ENCODE results near the gene SLC25A33. TPM values are rescaled to one million over a fixed set of nuclear protein-coding genes. Genes with fewer than 3 reads are reported as not detected.
A peak's percentile ranks its signal among the peaks of the same experiment; 100 is the strongest.

The SLC25A33 gene
- total RNA-seq, 5 donors from 2014 or later (not counting 1 experiment from before 2014, with no cell fraction given) = 2.8 to 6.2 (median 4.4) TPM

DNA sequence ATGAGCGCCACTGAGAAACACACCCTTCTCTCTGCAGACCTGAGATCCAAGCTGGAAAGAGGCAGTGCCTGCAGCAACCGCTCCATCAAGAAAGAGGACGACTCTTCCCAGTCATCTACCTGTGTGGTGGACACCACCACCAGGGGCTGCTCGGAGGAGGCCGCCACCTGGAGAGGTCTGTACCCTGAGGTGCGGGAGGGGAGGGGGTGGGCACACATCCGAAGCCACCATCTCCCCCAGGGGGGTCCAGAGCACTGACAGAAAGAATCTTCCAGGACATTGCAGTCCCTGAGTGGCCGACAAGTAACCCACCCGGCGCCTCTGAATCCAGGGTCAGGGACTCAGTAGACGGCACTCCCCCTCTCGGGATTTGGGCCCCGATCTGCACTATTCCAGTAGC lies 72.5 kb downstream of the SLC25A33 start:
- Mint-ChIP-seq H3K27ac (no peak overlapping the region), H3K36me3 (peaks cover 5% of the 10 kb centered on the region), H3K4me1 (no peaks in the 10 kb centered on the region), H3K4me3 (no peak overlapping the region), H3K9me3 (no peaks in the 10 kb centered on the region), H3K27me3 (no peaks in the 10 kb centered on the region)
- ChIA-PET CTCF (no interaction called here), POLR2A (interaction anchor here in 1 of 2 donors (1.4 kb wide), 1 partner anchor 8 kb away, joined by 3 read pairs; no protein-coding TSS in a partner anchor)
- H3K27ac ChIP-seq (ENCODE audit: low read length) = no peak overlapping the region
- no peak for DNase-seq
- ATAC-seq (replicated peaks in 1 of 4) = no peak
- no peak overlapping the region for H3K4me3 ChIP-seq (ENCODE audit: control insufficient read depth in 1 of 2, extremely low read depth in 1 of 2, low read length in 1 of 2)
- H3K9me3 ChIP-seq = no peaks in the 10 kb centered on the region
- H3K27me3 ChIP-seq (replicated peaks in 1 of 2; ENCODE audit: control insufficient read depth in 2 of 2, extremely low read depth in 1 of 2, insufficient read depth in 2 of 2, low read length in 1 of 2) = no peaks in the 10 kb centered on the region
- 90% methylated on average over 9 of the region's 13 CpGs for WGBS (ENCODE audit: insufficient coverage)
- H3K36me3 ChIP-seq (ENCODE audit: control insufficient read depth in 2 of 2, extremely low read depth in 1 of 2, insufficient read depth in 1 of 2, low read length in 1 of 2) = peaks cover 4 to 9% of the 10 kb centered on the region in 2 donors
- peaks cover 0 to 6% of the 10 kb centered on the region in 2 experiments for H3K4me1 ChIP-seq (ENCODE audit: control insufficient read depth in 1 of 2, extremely low read depth in 1 of 2, insufficient read depth in 2 of 2, low read length in 2 of 2)

DNA sequence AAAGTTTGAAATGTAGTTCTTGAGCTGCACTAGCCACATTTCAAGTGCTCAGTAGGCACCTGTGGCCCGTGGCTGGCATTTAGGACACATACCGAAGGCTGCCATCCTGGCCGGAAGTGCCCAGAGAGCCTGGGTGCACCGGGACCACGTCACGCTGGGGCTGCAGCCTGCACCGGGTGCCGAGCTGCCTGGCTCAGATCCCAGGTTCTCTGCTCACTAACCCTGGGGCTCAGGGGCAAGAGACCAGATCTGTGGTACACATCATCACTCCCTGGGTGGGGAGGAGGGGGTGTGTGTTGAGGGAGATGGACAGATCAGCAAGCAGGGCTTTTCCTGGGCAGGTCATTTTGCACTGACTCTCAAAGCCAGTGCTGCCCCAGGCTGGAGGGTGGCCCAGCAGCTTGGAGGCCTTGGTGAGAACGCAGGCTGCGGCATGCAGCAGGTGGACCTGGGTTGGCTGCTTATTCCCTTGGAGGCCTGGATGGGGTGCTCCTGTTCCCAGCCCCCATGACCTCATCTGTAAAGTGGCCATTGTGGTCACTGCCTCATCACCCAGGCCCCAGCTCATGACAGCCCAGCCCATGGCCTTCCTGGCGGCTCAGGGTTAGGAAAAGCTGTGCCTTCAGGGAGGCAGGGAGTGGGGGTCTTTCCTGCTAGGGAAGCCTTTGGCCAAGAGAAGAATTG lies 73.0 kb downstream of the SLC25A33 start:
- ChIA-PET CTCF (no interaction called here), POLR2A (interaction anchor here in 1 of 2 donors (1.4 kb wide), 1 partner anchor 9 kb away, joined by 3 read pairs; no protein-coding TSS in a partner anchor)
- DNase-seq = no peak
- Histone ChIP-seq H3K27me3 (replicated peaks in 1 of 2; ENCODE audit: control insufficient read depth in 2 of 2, extremely low read depth in 1 of 2, insufficient read depth in 2 of 2, low read length in 1 of 2) (no peaks in the 10 kb centered on the region), H3K27ac (ENCODE audit: low read length) (no peak overlapping the region), H3K4me1 (ENCODE audit: control insufficient read depth in 1 of 2, extremely low read depth in 1 of 2, insufficient read depth in 2 of 2, low read length in 2 of 2) (peaks cover 0 to 6% of the 10 kb centered on the region in 2 experiments), H3K36me3 (ENCODE audit: control insufficient read depth in 2 of 2, extremely low read depth in 1 of 2, insufficient read depth in 1 of 2, low read length in 1 of 2) (peaks cover 4 to 9% of the 10 kb centered on the region in 2 donors), H3K4me3 (ENCODE audit: control insufficient read depth in 1 of 2, extremely low read depth in 1 of 2, low read length in 1 of 2) (no peak overlapping the region), H3K9me3 (no peaks in the 10 kb centered on the region)
- H3K36me3 Mint-ChIP-seq = peaks cover 5% of the 10 kb centered on the region
- H3K27me3 Mint-ChIP-seq = no peaks in the 10 kb centered on the region
- no peaks in the 10 kb centered on the region for H3K9me3 Mint-ChIP-seq
- no peaks in the 10 kb centered on the region for H3K4me1 Mint-ChIP-seq
- H3K27ac Mint-ChIP-seq = no peak overlapping the region
- 98% methylated on average over 7 of the region's 11 CpGs for WGBS (ENCODE audit: insufficient coverage)
- no peak overlapping the region for H3K4me3 Mint-ChIP-seq
- no peak for ATAC-seq (replicated peaks in 1 of 4)

DNA sequence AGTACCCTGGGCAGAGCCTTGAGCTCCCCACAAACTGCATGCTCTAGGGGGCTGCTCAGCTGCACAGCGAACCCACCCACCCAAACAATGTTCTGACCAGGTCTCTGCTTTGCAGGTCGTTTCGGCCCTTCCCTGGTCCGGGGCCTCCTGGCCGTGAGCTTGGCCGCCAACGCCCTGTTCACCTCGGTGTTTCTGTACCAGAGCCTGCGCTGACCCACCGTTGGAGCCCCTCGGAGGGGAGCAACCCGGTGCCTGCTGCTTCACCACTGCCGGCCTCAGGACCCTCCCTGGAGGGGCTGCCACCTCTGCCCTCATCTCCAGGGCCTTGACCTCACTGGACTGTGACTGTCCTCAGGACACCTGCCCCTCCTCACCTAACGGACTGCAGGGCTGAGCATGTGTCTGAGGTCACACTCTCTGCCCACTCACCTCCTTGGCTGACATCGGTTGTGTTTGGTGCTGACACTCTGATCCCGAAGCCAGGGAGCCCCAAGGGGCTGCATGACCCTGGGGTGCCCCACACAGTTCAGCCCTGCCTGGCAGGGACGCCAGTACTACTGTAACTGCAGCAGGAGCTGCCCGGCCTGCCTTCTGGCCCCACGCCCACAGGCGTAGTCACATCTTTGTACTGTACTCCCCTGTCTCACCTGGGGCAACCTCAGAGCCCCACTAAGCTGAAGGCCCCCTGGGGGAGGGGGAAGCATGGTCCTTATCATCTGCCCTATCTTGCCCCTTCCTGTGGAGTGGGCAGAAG lies 73.8 kb downstream of the SLC25A33 start:
- Mint-ChIP-seq H3K4me3 (no peak overlapping the region), H3K4me1 (no peaks in the 10 kb centered on the region), H3K9me3 (no peaks in the 10 kb centered on the region), H3K27ac (no peak overlapping the region), H3K27me3 (no peaks in the 10 kb centered on the region), H3K36me3 (peaks cover 5% of the 10 kb centered on the region)
- POLR2A ChIA-PET = interaction anchor here in 1 of 2 donors (1.4 kb wide), 1 partner anchor 9 kb away, joined by 3 read pairs; no protein-coding TSS in a partner anchor
- no peak overlapping the region for H3K4me3 ChIP-seq (ENCODE audit: control insufficient read depth in 1 of 2, extremely low read depth in 1 of 2, low read length in 1 of 2)
- no peak for DNase-seq
- H3K27me3 ChIP-seq (replicated peaks in 1 of 2; ENCODE audit: control insufficient read depth in 2 of 2, extremely low read depth in 1 of 2, insufficient read depth in 2 of 2, low read length in 1 of 2) = peaks cover 0 to 5% of the 10 kb centered on the region in 2 experiments
- CTCF ChIA-PET = no interaction called here
- no peak overlapping the region for H3K27ac ChIP-seq (ENCODE audit: low read length)
- WGBS (ENCODE audit: insufficient coverage) = 94% methylated on average over 18 of the region's 20 CpGs
- peaks cover 2 to 9% of the 10 kb centered on the region in 2 donors for H3K36me3 ChIP-seq (ENCODE audit: control insufficient read depth in 2 of 2, extremely low read depth in 1 of 2, insufficient read depth in 1 of 2, low read length in 1 of 2)
- peaks cover 0 to 6% of the 10 kb centered on the region in 2 experiments for H3K4me1 ChIP-seq (ENCODE audit: control insufficient read depth in 1 of 2, extremely low read depth in 1 of 2, insufficient read depth in 2 of 2, low read length in 2 of 2)
- ATAC-seq (replicated peaks in 1 of 4) = no peak
- H3K9me3 ChIP-seq = no peaks in the 10 kb centered on the region

DNA sequence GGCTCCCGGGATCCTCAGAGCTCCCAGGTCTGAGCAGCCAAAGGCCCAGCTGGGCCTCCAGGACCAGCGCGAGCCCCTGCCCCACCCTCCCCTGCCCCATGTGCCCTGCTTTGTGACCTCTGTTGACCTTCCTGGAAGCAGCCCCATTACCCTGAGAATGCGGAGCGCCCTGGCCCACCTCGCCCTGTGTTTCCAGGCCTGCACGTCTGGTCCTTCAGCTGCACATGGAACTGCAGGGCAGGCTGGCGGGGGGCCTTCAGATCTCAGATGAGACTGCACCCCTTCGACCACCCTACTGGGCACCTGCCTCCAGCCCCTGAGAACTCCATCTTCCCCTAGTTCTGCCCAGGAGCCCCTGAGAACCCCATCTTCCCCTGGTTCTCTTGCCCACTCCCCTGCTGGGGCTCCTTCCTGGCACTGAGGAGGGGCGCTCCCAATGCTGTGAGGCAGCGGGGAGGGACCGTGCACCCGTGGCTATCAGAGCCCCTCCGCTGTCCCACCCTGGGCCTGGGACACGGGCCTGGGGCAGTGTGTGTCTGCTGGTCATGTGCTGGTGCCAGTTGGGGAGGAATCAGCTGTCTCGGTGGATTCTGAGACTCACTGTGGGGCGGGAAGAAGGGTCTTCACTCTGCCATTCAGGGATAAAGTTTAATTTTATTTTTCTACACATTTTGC lies 74.5 kb downstream of the SLC25A33 start:
- H3K27ac Mint-ChIP-seq = no peak overlapping the region
- H3K27me3 Mint-ChIP-seq = no peaks in the 10 kb centered on the region
- WGBS (ENCODE audit: insufficient coverage) = 96% methylated on average over 12 of the region's 17 CpGs
- peaks cover 2 to 9% of the 10 kb centered on the region in 2 donors for H3K36me3 ChIP-seq (ENCODE audit: control insufficient read depth in 2 of 2, extremely low read depth in 1 of 2, insufficient read depth in 1 of 2, low read length in 1 of 2)
- H3K36me3 Mint-ChIP-seq = peaks cover 5% of the 10 kb centered on the region
- no peak for ATAC-seq (replicated peaks in 1 of 4)
- H3K4me3 ChIP-seq (ENCODE audit: control insufficient read depth in 1 of 2, extremely low read depth in 1 of 2, low read length in 1 of 2) = no peak overlapping the region
- no peak for DNase-seq
- H3K27me3 ChIP-seq (replicated peaks in 1 of 2; ENCODE audit: control insufficient read depth in 2 of 2, extremely low read depth in 1 of 2, insufficient read depth in 2 of 2, low read length in 1 of 2) = peaks cover 0 to 11% of the 10 kb centered on the region in 2 experiments
- H3K27ac ChIP-seq (ENCODE audit: low read length) = no peak overlapping the region
- CTCF ChIA-PET = no interaction called here
- H3K4me3 Mint-ChIP-seq = no peak overlapping the region
- no peaks in the 10 kb centered on the region for H3K9me3 ChIP-seq
- no peaks in the 10 kb centered on the region for H3K4me1 Mint-ChIP-seq
- POLR2A ChIA-PET = no interaction called here
- H3K9me3 Mint-ChIP-seq = no peaks in the 10 kb centered on the region
- peaks cover 0 to 6% of the 10 kb centered on the region in 2 experiments for H3K4me1 ChIP-seq (ENCODE audit: control insufficient read depth in 1 of 2, extremely low read depth in 1 of 2, insufficient read depth in 2 of 2, low read length in 2 of 2)

DNA sequence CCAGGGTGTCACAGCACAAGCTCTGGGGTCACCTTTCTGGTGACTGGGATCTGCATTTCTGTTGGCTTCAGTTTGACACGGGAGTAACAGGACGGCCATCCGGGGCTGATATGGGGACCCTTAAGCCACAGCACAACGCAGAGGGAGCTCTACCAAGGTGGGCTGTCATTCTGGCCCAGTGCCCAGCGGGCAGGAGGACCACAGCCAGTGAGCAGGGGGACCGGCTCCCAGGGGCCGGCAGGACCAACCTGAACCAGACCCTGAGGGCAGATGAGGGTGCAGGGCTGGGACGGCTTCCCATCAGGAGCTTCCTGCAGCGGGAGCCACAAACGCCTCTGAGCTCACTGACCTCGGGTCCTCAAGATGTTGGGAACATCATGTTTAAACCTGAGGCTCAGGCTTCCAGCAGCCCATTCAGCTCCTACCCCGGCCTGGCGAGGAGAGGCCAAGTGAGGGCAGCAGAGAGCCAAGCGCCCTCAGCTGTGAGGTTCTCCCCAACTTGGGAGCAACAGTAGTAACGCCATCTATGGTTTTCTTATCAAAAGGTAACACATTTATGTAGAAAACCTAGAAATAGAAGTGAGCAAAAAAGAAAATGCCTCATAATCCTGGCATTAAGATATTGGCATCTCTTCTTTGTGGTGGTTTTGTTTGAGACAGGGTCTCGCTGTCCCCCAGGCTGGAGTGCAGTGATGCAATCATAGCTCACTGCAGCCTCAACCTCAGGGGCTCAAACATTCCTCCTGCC lies 76.2 kb downstream of the SLC25A33 start:
- H3K27ac ChIP-seq (ENCODE audit: low read length) = no peak overlapping the region
- Mint-ChIP-seq H3K27ac (no peak overlapping the region), H3K4me1 (no peaks in the 10 kb centered on the region), H3K4me3 (no peak overlapping the region), H3K27me3 (peaks cover 0 to 5% of the 10 kb centered on the region in 2 donors), H3K9me3 (no peaks in the 10 kb centered on the region), H3K36me3 (peaks cover 2% of the 10 kb centered on the region)
- peak; percentile 74 to 92 (median 89) for ATAC-seq (replicated peaks in 1 of 4)
- ChIA-PET POLR2A (no interaction called here), CTCF (interaction anchor here (0.5 to 1.3 kb wide), 5 partner anchors 168 to 501 kb away, joined by 3 to 7 read pairs (median 4); no protein-coding TSS in a partner anchor)
- WGBS (ENCODE audit: insufficient coverage) = 55% methylated on average over 13 of the region's 16 CpGs
- H3K4me3 ChIP-seq (ENCODE audit: control insufficient read depth in 1 of 2, extremely low read depth in 1 of 2, low read length in 1 of 2) = no peak overlapping the region
- DNase-seq = peak in 32 of 35 experiments; percentile 21 to 70 (median 48)
- H3K27me3 ChIP-seq (replicated peaks in 1 of 2; ENCODE audit: control insufficient read depth in 2 of 2, extremely low read depth in 1 of 2, insufficient read depth in 2 of 2, low read length in 1 of 2) = peaks cover 0 to 20% of the 10 kb centered on the region in 2 experiments
- H3K9me3 ChIP-seq = no peaks in the 10 kb centered on the region
- peaks cover 2 to 7% of the 10 kb centered on the region in 2 donors for H3K36me3 ChIP-seq (ENCODE audit: control insufficient read depth in 2 of 2, extremely low read depth in 1 of 2, insufficient read depth in 1 of 2, low read length in 1 of 2)
- H3K4me1 ChIP-seq (ENCODE audit: control insufficient read depth in 1 of 2, extremely low read depth in 1 of 2, insufficient read depth in 2 of 2, low read length in 2 of 2) = peaks cover 0 to 6% of the 10 kb centered on the region in 2 experiments

All from T-cell (primary cell).